A673 (cell line): ENCODE data around the gene CD96. TPM values are rescaled to one million over a fixed set of nuclear protein-coding genes. Genes with fewer than 3 reads are reported as not detected.
A peak's percentile ranks its signal among the peaks of the same experiment; 100 is the strongest.

Experiments used
- BruUV-seq: library from RNA; stranded (reverse); fragments of 400-500 nt; replicated peaks from 2 replicates; lab custom pipeline; 2021; lab: Mats Ljungman, UMichigan
- CTCF ChIA-PET: fragments of 300-600 bp; sonication (Branson Sonifier 250); formaldehyde crosslinking; loops from one replicate; lab custom pipeline; 2022; ENCODE audit warnings: antibody characterized with exemption; lab: Charles Lee
- POLR2A ChIA-PET: fragments of 300-600 bp; sonication (Branson Sonifier 250); formaldehyde crosslinking; loops from one replicate; lab custom pipeline; 2022; ENCODE audit warnings: antibody characterized with exemption; ENCODE audit not compliant: low non-redundant PET; lab: Charles Lee
- DNase-seq: peaks from one replicate; pipeline ENCODE4 v3.0.0-alpha.2; 2015; ENCODE audit warnings: low spot score
- H3K27ac ChIP-seq: fragments of 200-600 bp; sonication (generic); 2 replicates; pipeline ENCODE4 v1.5.1; 2016; ENCODE audit warnings: mixed run types, low read depth, mild to moderate bottlenecking, mixed read lengths, antibody characterized with exemption, low read length; ENCODE audit not compliant: poor library complexity, severe bottlenecking
- H3K27me3 ChIP-seq: fragments of 200-600 bp; sonication (generic); replicated peaks from 2 replicates; pipeline ENCODE4 v1.6.1; 2017; ENCODE audit warnings: mixed run types, low read depth, mild to moderate bottlenecking, mixed read lengths, antibody characterized with exemption, low read length; ENCODE audit not compliant: insufficient read depth, poor library complexity
- H3K36me3 ChIP-seq: fragments of 200-600 bp; sonication (generic); 2 replicates; pipeline ENCODE4 v1.6.1; 2016; ENCODE audit warnings: mixed run types, mild to moderate bottlenecking, mixed read lengths, antibody characterized with exemption, low read length; ENCODE audit not compliant: insufficient read depth, poor library complexity, severe bottlenecking
- H3K4me1 ChIP-seq: fragments of 200-600 bp; sonication (generic); 2 replicates; pipeline ENCODE4 v1.6.1; 2017; ENCODE audit warnings: mixed run types, mild to moderate bottlenecking, mixed read lengths, antibody characterized with exemption, low read length; ENCODE audit not compliant: insufficient read depth, poor library complexity, severe bottlenecking
- H3K4me3 ChIP-seq: fragments of 200-600 bp; sonication (generic); 2 replicates; pipeline ENCODE4 v1.5.1; 2016; ENCODE audit warnings: low read depth, mixed run types, mild to moderate bottlenecking, mixed read lengths, low read length; ENCODE audit not compliant: poor library complexity, severe bottlenecking
- H3K9me3 ChIP-seq: fragments of 200-600 bp; sonication (generic); 2 replicates; pipeline ENCODE4 v1.6.1; 2016; ENCODE audit warnings: mixed run types, low read depth, mild to moderate bottlenecking, mixed read lengths, antibody characterized with exemption, low read length; ENCODE audit not compliant: poor library complexity, severe bottlenecking
- EZH2 ChIP-seq: fragments of 200-600 bp; sonication (generic); IDR thresholded peaks from 2 replicates; pipeline ENCODE4 v1.6.1; 2017; ENCODE audit warnings: borderline replicate concordance, low read depth, mild to moderate bottlenecking, mixed read lengths, antibody characterized with exemption, low read length; ENCODE audit not compliant: poor library complexity, severe bottlenecking
- intact Hi-C: fragments of 100-400 bp; cut with micrococcal nuclease; formaldehyde crosslinking; loops from one replicate; pipeline ENCODE4 v1.10.0; 2022; ENCODE audit not compliant: unreplicated experiment
- total RNA-seq: library from RNA; stranded (reverse); gene quantifications from 2 replicates; pipeline ENCODE4 v1.2.3, GENCODE V29; 2021
- TF ChIP-seq, protein P1 (sequence below): fragments of 300-800, 200-600 bp; sonication (generic); conservative IDR thresholded peaks from 2 replicates; pipeline ENCODE4 v1.5.1; 2017; ENCODE audit warnings: low read depth, mild to moderate bottlenecking, antibody characterized with exemption, low read length, moderate library complexity, mixed read lengths

Gene CD96
- total RNA-seq, 1 experiment from 2014 or later, result not detected

DNA sequence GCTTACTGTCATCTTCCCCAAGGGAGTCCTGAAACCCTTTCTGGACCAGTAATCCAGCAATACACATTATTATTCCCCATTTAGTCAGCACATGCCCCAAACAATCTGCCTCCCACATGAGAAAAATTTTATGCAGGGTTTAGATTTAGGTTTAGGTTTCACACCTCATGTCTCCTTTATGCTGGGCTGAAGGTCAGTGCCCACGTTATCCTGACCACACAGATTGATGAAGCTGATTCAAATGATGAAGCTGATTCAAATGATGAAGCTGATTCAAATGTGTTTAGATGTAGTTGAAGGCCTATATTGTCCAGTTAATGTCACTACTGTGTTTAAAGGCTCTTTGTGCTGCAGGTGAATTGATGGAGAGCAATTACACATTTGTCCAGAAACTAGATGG lies 71.3 kb downstream of the CD96 start:
- Histone ChIP-seq H3K27ac (no peak overlapping the region), H3K9me3 (no peaks in the 10 kb centered on the region), H3K27me3 (no peaks in the 10 kb centered on the region), H3K4me1 (no peaks in the 10 kb centered on the region), H3K36me3 (no peaks in the 10 kb centered on the region), H3K4me3 (no peak overlapping the region)
- TF ChIP-seq, protein P1, sequence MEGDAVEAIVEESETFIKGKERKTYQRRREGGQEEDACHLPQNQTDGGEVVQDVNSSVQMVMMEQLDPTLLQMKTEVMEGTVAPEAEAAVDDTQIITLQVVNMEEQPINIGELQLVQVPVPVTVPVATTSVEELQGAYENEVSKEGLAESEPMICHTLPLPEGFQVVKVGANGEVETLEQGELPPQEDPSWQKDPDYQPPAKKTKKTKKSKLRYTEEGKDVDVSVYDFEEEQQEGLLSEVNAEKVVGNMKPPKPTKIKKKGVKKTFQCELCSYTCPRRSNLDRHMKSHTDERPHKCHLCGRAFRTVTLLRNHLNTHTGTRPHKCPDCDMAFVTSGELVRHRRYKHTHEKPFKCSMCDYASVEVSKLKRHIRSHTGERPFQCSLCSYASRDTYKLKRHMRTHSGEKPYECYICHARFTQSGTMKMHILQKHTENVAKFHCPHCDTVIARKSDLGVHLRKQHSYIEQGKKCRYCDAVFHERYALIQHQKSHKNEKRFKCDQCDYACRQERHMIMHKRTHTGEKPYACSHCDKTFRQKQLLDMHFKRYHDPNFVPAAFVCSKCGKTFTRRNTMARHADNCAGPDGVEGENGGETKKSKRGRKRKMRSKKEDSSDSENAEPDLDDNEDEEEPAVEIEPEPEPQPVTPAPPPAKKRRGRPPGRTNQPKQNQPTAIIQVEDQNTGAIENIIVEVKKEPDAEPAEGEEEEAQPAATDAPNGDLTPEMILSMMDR, result no peak
- TF ChIP-seq EZH2, result no peak
- POLR2A ChIA-PET, result no interaction called here
- CTCF ChIA-PET, result no interaction called here
- intact Hi-C loops, result no loop called here
- DNase-seq, result no peak
- no TSS peak for BruUV-seq

DNA sequence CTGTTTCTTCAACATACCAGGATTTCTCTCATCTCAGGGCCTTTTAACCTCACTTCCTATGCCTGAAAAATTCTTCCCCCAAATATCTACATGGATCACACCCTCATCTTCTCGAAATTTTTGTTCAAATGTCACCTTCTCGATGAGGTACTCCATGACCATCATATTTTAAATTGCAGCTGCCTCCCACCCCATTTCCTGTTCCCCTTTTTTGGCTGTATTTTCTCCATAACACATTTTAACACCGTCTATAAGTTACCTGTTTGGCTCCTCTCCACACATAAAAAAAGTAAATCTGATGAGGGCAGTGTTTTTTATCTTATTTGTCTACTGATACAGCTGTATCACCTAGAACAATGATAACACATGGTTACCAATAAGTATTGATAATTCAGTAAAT lies 73.9 kb downstream of the CD96 start:
- Histone ChIP-seq H3K9me3 (no peaks in the 10 kb centered on the region), H3K27me3 (no peaks in the 10 kb centered on the region), H3K36me3 (no peaks in the 10 kb centered on the region), H3K4me1 (no peaks in the 10 kb centered on the region), H3K4me3 (no peak overlapping the region), H3K27ac (no peak overlapping the region)
- intact Hi-C loops, result no loop called here
- ChIA-PET CTCF (no interaction called here), POLR2A (no interaction called here)
- no TSS peak for BruUV-seq
- no peak for DNase-seq
- TF ChIP-seq, protein P1, result no peak
- no peak for TF ChIP-seq EZH2

DNA sequence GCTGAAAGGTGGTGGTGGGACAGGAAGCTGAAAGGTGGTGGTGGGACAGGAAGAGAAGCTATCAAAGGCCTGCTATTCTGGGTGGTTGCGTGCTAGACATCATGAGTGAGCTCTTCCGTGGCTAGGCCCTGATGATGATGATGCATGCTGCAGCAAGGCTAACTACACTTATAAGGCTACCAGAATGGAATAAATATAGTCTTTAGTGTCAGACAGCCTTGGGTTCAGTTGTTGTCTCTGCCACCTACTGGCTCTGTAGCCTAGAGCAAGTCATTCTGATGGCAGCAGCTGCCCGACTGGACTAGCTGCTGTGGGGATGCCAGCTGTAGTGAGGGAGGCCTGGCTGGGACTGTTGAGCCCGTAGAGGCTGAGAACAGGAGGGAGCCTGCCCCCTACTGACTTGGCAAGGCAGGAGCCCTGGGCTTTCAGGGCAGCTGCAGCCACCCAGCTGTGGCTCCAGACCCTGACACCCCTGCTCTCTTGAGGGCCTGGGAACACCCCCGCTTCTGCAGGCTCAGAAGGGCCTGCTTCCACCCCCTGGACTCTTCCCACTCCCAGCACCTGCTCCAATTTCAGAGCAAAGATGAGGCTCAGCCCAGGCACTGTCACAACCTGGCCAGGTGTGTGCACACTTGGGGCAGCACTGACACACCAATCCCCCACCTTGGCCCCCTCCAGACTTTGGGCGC lies 74.6 kb downstream of the CD96 start:
- Histone ChIP-seq H3K4me1 (no peaks in the 10 kb centered on the region), H3K4me3 (no peak overlapping the region), H3K27ac (no peak overlapping the region), H3K9me3 (no peaks in the 10 kb centered on the region), H3K36me3 (no peaks in the 10 kb centered on the region), H3K27me3 (no peaks in the 10 kb centered on the region)
- DNase-seq, result peak; percentile 3
- intact Hi-C loops, result no loop called here
- CTCF ChIA-PET, result no interaction called here
- no TSS peak for BruUV-seq
- TF ChIP-seq, protein P1, result no peak
- no peak for TF ChIP-seq EZH2
- POLR2A ChIA-PET, result no interaction called here
